Effector memory CD4-positive, alpha-beta T cell (primary cell): ENCODE measurements around the gene RNF125.
A peak's percentile ranks its signal among the peaks of the same experiment; 100 is the strongest.

Experiments
- DNase-seq, 3 donors: peaks; one replicate each; pipeline ENCODE4 v3.0.0-alpha.2; 2020
- H3K27ac ChIP-seq: 2 replicates; pipeline ENCODE4 v1.7.0; 2013; ENCODE audit warnings: mild to moderate bottlenecking, low read length, moderate library complexity; ENCODE audit not compliant: insufficient read depth, poor library complexity, severe bottlenecking
- H3K27me3 ChIP-seq: replicated peaks from 2 replicates; pipeline ENCODE4 v1.7.0; 2013; ENCODE audit warnings: mild to moderate bottlenecking, low read length; ENCODE audit not compliant: insufficient read depth, control insufficient read depth, poor library complexity, severe bottlenecking
- H3K36me3 ChIP-seq: 2 replicates; pipeline ENCODE4 v1.7.0; 2013; ENCODE audit warnings: mild to moderate bottlenecking, low read length, moderate library complexity; ENCODE audit not compliant: control insufficient read depth, insufficient read depth
- H3K4me1 ChIP-seq: 2 replicates; pipeline ENCODE4 v1.7.0; 2013; ENCODE audit warnings: low read length, mild to moderate bottlenecking; ENCODE audit not compliant: control insufficient read depth, insufficient read depth, poor library complexity, severe bottlenecking
- H3K4me3 ChIP-seq: 2 replicates; pipeline ENCODE4 v1.7.0; 2013; ENCODE audit warnings: low read length, low read depth, mild to moderate bottlenecking; ENCODE audit not compliant: insufficient read depth, poor library complexity, severe bottlenecking
- H3K9me3 ChIP-seq: 2 replicates; pipeline ENCODE4 v1.7.0; 2013; ENCODE audit warnings: mild to moderate bottlenecking, low read length, moderate library complexity; ENCODE audit not compliant: control insufficient read depth
- total RNA-seq, 3 donors: gene quantifications; one replicate each; lab custom pipeline; 2026; lab: John Stamatoyannopoulos, UW

The RNF125 gene
- 111 to 157 (median 116) reads per million in 3 donors for total RNA-seq

DNA sequence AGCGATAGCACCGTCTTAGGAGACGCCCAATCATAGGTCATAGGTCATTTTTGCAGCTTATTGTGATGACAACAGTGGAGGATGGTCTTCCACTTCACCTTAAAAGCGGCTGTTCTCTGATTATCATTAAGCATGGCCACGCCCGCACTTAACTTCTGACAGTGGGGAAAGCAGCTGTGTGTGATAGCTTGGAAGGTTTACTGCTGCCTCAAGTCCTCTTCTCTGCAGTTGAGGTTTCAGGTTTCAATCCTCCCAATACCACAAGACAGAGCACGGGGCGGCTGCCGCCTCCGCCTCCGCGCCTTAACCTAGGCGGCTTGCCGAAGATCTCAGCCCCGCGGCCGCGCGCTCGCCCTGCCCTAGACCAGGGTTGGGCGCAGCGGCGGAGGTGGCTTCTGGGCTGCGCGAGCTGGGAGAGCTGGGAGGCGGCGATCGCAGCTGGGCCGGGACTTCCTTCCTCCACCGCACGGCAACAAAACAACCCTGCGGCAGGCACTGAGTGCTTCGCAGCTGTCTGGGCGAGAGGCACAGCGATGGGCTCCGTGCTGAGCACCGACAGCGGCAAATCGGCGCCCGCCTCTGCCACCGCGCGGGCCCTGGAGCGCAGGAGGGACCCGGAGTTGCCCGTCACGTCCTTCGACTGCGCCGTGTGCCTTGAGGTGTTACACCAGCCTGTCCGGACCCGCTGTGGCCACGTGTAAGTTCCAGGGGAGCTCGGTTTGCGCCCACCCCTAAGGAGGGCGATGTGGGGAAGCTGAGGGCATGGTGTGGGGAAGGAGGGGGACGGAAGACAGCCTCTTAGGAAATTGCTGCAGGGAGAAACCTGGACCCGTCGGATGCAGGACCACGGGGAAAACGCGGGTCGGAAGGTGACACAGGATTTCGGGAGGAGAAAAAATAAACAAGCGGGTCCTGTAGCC is at the start of gene RNF125:
Gene RNF125 (plus strand): TSS at position 495 of the 920 bp plus-strand sequence. CDS start 39 bp downstream, at position 534.
- H3K27ac ChIP-seq: peak within 1 kb of the TSS; percentile 85

DNA sequence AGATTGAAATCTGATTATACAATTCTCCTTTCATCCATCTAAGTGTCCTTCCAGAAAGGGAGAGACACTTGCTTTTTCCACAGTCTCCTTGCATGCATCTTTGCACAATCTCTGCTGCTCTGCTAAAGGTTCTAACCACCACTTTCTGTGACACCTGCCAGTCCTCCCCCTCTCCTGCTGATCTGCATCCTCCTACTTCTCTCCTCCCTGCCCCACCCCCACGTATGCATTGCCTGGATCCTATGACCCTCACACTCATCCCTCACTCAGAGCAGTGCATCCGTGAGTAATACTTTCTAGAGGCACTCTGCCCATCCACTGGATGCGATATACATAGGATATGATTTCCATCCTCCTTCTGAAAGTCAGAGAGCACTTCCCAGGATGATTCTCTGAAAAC is 48.0 kb upstream of the RNF125 start:
- Histone ChIP-seq H3K9me3 (peaks cover 4% of the 10 kb centered on the region), H3K27me3 (no peaks in the 10 kb centered on the region), H3K4me3 (no peak overlapping the region), H3K36me3 (no peaks in the 10 kb centered on the region), H3K27ac (no peak overlapping the region), H3K4me1 (no peaks in the 10 kb centered on the region)
- DNase-seq: no peak

More for the DNA sequence above, at the start of gene RNF125:
- Histone ChIP-seq H3K9me3 (no peaks in the 10 kb centered on the region), H3K4me1 (peaks cover 11% of the 10 kb centered on the region), H3K4me3 (peak within 1 kb of the TSS; percentile 95), H3K36me3 (no peaks in the 10 kb centered on the region), H3K27me3 (no peaks in the 10 kb centered on the region)
- DNase-seq: peak; percentile 76 to 82 (median 79)

DNA sequence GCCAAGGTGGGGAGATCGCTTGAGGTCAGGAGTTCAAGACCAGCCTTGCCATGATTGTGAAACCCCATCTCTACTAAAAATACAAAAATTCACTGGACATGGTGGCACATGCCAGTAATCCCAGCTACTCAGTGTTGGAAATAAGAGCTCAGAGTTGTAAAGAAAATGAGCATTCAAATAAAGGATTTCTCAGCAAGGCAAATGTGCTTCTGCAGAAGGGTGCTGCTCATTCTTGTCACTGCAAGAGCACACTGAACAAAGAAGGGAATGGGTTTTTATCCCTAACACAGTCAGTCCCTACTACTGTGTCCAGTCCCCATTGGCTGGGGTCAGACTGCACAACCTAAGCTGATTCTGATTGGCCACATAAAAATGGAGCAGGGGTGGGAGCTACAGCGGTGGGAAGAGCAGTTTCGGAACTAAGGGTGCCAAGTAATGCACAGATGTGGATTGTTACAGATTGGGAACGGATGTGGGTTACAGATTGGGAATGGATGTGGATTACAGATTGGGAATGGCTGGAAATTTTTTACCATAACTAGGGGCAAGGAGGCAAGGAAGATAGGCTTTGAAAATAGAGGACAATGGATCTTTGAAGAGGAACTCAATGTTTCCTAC is 44.6 kb upstream of the RNF125 start:
- Histone ChIP-seq H3K9me3 (peaks cover 10% of the 10 kb centered on the region), H3K4me1 (no peaks in the 10 kb centered on the region), H3K27me3 (no peaks in the 10 kb centered on the region), H3K4me3 (no peak overlapping the region), H3K27ac (no peak overlapping the region), H3K36me3 (no peaks in the 10 kb centered on the region)
- DNase-seq: no peak

DNA sequence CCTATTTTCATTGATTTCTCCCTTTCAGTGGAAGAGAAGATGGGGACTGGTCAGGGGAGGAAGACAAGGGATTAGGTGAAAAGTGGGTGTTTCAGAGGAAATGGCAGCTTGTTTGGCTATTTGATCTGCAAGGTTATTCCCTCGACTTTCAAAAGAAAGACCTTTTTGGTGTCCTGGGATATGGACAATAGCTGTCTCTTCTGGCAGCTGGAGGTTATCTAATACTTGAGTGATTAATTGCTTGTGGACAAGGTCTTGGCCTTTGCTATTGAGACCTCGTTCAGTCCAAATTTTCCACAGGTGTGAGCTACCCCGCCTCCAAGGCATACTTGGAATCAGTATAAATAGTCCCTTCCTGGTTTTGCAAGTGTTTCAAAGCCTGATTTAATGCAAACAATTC is 42.4 kb upstream of the RNF125 start:
- no peak for DNase-seq
- peaks cover 10% of the 10 kb centered on the region for H3K9me3 ChIP-seq
- no peak overlapping the region for H3K4me3 ChIP-seq
- no peaks in the 10 kb centered on the region for H3K4me1 ChIP-seq
- no peaks in the 10 kb centered on the region for H3K27me3 ChIP-seq
- no peak overlapping the region for H3K27ac ChIP-seq
- H3K36me3 ChIP-seq: no peaks in the 10 kb centered on the region

DNA sequence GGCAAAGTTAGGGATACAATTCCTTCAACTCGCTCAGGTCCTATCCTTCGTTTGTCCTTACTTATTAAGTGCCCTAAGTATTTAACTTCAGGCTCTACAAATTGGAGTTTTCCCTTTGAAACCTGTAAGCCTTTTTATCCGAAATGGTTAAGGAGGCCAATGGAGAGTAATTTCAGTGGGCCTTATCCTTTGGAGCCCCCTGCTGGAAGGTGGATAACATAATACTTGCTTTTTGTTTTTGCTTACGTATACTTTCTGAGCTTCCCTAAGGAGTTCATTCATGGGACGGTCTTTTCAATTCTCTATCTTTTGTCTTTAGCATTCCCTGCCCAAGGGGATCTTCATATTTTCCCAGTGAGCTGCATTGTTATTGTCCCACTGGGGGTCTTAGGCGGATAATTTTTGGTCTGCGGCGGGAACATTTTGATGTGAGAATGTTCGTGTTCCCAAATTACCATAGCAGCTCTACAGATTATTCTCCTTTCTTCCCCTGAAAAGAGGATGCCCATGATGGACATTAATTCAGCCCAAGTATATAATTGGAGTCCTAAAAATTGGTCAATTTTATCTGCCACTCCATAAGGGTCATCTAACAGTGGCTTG is 41.3 kb upstream of the RNF125 start:
- H3K4me3 ChIP-seq: no peak overlapping the region
- no peak overlapping the region for H3K27ac ChIP-seq
- H3K36me3 ChIP-seq: no peaks in the 10 kb centered on the region
- H3K9me3 ChIP-seq: peaks cover 10% of the 10 kb centered on the region
- no peaks in the 10 kb centered on the region for H3K4me1 ChIP-seq
- DNase-seq: peak in 1 of 3 donors; percentile 20
- no peaks in the 10 kb centered on the region for H3K27me3 ChIP-seq

DNA sequence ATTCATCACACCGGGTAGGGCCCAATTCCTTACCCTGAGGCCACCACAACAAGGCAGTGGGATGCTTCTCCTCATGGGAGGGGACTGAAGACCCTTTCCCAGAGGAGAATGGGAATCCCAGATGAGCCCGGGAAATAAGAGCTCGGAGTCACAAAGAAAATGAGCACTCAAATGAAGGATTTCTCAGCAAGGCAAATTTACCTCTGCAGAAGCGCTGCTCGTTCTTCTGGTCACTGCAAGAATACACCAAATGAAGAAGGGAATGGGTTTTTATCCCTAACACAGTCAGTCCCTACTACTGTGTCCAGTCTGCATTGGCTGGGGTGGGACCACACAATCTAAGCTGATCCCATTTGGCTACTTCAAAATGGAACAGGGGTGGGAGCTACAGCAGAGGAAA is 40.0 kb upstream of the RNF125 start:
- Histone ChIP-seq H3K4me1 (no peaks in the 10 kb centered on the region), H3K36me3 (no peaks in the 10 kb centered on the region), H3K9me3 (peaks cover 7% of the 10 kb centered on the region), H3K4me3 (no peak overlapping the region), H3K27me3 (no peaks in the 10 kb centered on the region), H3K27ac (no peak overlapping the region)
- no peak for DNase-seq

DNA sequence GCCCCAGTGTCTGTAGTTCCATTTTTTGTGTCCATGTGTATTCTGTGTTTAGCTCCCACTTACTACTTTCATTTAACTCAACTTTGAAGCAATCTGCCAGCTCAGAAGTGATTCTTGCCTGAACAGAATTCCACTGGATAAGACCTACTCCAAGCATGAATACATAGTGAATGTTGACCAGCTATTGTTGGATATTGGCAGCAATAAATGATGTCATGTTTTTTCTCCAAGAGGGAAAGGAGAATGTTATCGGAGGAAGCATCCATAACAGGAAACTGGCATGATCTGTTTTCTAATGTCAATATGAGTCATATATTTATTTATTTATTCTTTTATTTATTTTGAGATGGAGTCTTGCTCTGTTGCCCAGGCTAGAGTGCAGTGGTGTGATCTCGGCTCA is 38.9 kb upstream of the RNF125 start:
- no peaks in the 10 kb centered on the region for H3K27me3 ChIP-seq
- peaks cover 3% of the 10 kb centered on the region for H3K4me1 ChIP-seq
- peaks cover 6% of the 10 kb centered on the region for H3K9me3 ChIP-seq
- no peak overlapping the region for H3K27ac ChIP-seq
- no peaks in the 10 kb centered on the region for H3K36me3 ChIP-seq
- H3K4me3 ChIP-seq: no peak overlapping the region
- no peak for DNase-seq

DNA sequence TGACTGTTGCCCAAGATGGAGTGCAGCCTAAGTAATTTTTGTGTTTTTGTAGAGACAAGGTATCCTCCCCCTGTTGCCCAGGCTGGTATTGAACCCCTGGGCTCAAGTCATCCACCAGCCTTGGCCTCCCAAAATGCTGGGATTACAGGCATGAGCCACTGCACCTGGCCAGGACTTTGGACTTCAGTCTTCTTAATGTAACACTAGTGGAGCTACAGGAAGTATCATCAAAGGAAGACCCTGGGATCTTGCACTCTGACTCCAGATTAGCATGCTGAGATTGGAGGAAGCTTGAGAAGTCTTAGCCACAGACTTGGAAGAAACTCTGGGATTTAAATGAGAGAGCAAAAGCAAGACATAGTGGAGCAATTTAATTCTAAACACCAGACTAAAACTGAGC is 37.8 kb upstream of the RNF125 start:
- Histone ChIP-seq H3K27me3 (no peaks in the 10 kb centered on the region), H3K27ac (no peak overlapping the region), H3K4me1 (peaks cover 3% of the 10 kb centered on the region), H3K9me3 (peaks cover 6% of the 10 kb centered on the region), H3K4me3 (no peak overlapping the region), H3K36me3 (no peaks in the 10 kb centered on the region)
- no peak for DNase-seq

DNA sequence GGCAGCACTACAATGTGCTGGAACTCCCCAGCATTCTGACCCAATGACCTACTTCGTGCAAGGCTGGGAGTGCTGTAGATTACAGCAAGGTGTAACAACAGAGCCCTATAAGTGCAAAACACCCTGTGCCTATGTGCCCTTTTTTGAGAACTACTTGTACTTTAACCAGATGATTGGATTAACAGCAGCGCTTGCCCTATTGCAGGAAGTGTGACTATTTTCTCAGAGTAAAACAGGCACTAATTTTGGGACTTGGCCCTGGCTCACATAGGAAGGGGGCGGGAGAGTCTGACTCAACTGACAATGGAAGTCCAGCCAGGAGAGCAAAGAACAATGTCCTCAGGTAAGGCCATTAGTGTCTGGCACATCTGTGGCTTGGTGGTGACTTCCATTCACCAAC is 35.6 kb upstream of the RNF125 start:
- H3K36me3 ChIP-seq: no peaks in the 10 kb centered on the region
- H3K4me3 ChIP-seq: no peak overlapping the region
- H3K4me1 ChIP-seq: peaks cover 3% of the 10 kb centered on the region
- H3K27me3 ChIP-seq: no peaks in the 10 kb centered on the region
- peaks cover 6% of the 10 kb centered on the region for H3K9me3 ChIP-seq
- no peak for DNase-seq
- H3K27ac ChIP-seq: no peak overlapping the region

DNA sequence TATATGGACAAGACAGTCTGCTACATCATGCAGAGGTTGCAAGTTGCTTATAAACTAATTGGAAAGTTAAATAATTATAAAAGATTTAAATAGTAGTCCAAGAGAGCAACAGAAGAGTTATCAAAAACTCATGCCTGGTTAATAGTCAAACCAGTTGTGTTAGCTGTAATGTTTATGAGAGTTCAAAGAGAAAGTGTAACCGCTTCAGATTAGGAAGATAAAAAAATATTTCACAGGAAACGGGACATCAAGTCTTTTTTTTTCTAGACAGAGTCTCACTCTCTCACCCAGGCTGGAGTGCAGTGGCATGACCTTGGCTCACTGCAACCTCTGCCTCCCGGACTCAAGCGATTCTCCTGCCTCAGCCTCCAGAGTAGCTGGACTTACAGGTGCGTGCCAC is 34.6 kb upstream of the RNF125 start:
- H3K27me3 ChIP-seq: no peaks in the 10 kb centered on the region
- H3K36me3 ChIP-seq: no peaks in the 10 kb centered on the region
- H3K4me3 ChIP-seq: no peak overlapping the region
- H3K9me3 ChIP-seq: no peaks in the 10 kb centered on the region
- H3K4me1 ChIP-seq: peaks cover 3% of the 10 kb centered on the region
- DNase-seq: no peak
- no peak overlapping the region for H3K27ac ChIP-seq
